ENCODE results near the gene LDLRAD3. TPM values are rescaled to one million over a fixed set of nuclear protein-coding genes. Genes with fewer than 3 reads are reported as not detected.

The LDLRAD3 gene
- total RNA-seq, 1 donor from 2014 or later: 14.9 TPM

DNA sequence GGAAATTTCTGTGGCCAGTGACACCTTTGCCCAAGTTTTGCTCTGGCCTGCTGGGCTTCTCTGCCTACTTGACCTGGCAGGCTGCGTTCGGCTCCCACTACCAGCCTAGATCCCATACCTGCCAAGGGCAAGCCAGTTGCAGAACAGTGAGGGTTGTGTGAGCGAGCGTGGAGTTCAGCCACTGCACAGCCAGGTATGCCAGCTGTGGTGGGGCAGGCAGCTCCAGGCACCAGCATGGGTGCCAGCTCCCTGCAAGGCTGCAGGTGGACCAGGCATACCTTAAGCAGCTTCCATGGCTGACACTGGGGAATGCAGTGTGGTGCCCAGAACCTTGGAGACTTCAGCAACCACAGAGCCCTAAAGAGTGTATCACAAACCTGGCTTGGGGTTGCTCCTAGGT is 133.5 kb downstream of the LDLRAD3 start:
- DNase-seq (ENCODE audit: low spot score): no peak

DNA sequence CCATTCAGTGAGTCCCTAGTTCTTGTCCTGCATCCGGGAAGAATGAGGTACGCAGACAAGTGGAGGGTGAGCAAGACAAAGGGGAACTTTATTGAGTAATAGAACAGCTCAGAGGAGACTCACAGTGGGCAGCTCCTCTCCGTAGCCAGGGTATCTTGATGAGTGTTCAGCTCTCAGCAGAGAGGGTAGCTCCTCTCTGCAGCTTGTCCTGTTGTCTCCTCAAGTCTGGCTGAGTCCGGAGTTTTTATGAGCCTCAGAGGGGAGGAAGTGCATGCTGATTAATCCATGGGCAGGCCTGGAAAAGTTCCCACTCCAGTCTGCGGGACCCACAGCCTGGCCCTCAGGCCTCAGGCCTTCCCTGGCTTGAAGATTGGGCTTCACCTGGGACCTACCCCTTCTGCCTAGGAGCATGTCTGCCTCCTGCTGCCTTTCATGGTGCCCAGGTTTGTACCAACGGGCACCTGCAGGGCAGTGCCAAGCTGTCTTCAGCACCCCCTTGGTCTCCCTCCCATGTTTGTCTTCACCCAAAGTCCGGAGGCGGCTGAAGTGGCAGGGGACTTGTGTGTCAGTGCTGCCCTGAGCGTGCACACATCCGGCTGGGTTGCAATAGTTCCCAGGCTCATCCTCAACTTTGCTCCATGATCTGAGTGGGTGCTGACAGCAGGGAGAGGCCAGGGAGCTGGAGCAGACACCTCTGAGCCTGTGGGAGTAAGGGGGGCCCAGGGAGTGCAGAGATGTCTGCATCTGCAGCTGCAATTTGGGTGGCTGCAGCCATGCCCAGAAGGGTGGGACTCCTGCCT is 134.2 kb downstream of the LDLRAD3 start:
- no peak for DNase-seq (ENCODE audit: low spot score)

DNA sequence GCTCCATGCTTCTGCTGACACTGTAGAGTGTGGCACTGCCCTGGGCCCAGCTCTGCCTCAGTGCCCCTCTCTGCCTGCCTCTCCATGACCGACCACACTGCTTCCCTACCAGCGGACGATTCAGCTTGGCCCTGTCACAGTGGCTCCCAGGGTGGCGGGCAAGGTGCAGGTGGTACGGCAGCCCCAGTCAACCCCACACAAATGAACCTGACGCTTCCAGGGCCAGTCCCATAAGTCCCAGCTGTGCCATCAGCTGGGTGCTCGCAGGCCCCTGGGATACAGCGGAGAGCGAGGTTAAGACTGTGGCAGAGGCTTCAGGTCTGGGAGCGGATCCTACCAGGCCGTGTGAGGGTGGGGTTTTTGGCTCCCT is 134.8 kb downstream of the LDLRAD3 start:
- no peak for DNase-seq (ENCODE audit: low spot score)

DNA sequence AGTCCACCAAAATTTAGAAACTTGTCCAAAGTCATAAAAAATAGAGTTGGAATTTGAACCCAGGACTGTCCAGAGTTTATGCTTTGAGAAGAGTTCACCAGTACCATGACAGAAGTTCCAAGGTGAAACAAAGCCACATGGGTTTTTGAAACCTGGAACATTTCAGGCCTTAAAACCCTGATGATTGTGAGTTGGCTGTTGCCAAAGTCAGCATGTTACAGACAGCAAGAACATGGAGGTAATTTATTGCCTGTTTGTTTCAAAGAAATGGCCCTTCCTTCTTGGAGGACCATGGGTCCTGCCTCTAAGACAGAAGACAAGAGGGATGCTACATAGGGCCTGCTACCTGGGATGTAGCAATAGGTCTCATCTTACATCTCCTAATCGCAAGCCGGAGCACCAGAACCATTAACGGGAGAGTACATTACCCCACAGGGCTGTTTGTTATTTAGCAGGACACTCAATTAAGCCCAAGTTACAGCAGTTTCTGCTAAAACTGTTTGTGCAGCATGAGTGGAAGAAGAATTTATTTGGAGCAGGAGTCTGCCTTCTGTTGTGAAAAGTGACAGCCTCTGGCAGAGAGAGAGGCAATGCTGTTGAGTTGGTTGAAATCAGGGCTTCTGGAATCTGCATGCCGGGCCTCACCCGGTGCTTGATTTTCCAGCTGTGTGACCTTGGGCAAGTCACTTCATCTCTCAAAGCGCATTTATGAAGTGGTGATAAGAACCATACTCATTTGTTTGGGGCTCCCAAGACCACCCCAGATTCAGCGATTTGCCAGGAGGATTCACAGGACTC is 136.2 kb downstream of the LDLRAD3 start:
- no peak for DNase-seq (ENCODE audit: low spot score)

DNA sequence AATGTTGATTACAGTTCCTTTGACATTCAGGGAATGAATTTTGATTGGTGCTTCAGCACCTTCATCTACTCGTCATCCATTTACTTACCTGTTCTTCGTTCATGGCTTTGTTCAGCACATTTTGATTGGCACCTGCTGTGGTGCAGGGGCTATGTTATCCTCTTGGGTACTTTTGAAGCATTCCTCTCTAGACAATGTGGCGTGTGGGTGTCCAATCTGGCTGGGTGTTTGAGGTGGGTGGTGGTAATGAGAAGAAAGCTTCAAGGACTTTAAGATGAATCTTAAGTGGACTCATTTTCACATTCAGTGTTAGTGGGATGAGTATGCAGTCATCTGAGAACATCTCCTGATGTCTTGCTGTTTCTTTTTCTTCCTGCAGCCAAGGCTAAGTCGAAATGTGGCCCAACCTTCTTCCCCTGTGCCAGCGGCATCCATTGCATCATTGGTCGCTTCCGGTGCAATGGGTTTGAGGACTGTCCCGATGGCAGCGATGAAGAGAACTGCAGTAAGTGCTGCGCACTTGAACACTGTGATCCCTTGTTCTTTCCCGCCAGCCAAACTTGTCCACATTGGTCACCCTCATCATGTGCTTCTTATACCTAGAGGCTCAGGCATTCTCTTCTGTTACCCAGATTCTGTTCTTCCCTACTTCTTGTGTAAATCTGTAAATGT is 137.5 kb downstream of the LDLRAD3 start:
- DNase-seq (ENCODE audit: low spot score): no peak

DNA sequence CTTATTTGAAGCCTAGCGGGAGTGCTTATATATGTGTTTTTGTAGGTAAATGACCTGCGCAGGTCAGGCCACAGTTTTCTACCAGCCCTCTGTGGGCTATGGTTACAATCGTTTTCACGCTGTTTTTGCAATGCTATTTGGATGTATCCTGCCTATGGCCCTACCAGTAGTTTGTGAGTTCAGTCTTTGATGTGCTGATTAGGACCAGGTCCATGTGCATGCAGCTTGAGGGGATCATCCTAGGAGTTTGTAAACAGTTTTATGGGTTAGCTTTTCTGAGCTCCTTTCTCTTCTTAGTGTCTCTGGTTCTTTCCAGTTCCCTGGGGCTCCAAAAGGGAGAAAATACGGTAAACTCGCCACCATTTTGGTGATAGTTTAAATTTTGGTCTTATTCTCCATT is 142.5 kb downstream of the LDLRAD3 start:
- DNase-seq (ENCODE audit: low spot score): no peak

DNA sequence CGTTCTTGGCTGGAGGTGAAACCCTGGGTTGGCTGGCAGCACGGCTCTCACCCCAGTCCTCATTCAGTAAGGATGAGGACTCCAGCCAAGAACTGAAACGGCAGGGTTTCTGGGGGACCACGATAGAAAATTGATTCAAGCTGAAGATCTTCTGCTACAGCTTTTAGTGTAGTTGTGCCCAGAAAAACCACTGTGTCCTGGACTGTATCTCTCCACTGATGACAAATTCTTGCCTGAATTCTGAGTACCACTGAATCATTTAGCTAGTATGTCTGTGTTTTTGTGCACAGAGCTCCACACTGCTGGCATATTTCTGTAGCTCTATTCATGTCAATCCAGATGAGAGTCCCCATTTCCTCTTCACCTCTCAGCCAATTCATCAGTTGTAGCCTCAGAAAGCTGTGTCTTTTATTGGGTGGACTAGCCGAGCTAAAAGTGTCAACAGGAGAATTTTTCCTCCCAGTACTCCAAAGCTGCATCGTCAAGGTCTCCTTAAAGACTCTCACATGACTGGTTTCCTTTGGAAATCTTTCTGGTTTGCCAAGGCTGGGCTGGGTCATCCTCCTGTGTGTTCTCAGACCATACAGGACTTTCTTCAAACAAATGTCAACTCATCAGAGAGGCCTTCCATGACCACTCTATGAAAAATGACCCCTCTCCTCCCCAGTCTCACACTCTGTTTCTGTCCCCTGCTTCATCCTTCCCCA is 144.6 kb downstream of the LDLRAD3 start:
- no peak for DNase-seq (ENCODE audit: low spot score)

DNA sequence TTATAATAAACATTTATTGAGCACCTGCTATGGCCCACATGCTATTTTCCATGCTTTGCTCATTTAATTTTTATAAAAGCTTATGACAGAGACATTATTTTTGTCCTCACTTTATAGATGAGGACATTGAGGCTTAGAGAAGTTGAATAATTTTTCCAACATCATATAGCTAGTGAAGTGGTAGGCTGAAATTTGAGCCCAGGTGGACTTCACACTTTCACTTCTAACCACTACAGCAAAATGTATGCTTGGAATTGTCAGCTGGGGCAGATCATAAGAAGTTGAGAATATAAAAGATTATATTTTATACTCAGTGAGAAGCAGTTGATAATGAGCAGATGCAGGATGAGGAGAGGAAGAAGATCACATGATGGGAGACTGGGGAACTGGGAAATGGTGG is 146.1 kb downstream of the LDLRAD3 start:
- DNase-seq (ENCODE audit: low spot score): no peak

DNA sequence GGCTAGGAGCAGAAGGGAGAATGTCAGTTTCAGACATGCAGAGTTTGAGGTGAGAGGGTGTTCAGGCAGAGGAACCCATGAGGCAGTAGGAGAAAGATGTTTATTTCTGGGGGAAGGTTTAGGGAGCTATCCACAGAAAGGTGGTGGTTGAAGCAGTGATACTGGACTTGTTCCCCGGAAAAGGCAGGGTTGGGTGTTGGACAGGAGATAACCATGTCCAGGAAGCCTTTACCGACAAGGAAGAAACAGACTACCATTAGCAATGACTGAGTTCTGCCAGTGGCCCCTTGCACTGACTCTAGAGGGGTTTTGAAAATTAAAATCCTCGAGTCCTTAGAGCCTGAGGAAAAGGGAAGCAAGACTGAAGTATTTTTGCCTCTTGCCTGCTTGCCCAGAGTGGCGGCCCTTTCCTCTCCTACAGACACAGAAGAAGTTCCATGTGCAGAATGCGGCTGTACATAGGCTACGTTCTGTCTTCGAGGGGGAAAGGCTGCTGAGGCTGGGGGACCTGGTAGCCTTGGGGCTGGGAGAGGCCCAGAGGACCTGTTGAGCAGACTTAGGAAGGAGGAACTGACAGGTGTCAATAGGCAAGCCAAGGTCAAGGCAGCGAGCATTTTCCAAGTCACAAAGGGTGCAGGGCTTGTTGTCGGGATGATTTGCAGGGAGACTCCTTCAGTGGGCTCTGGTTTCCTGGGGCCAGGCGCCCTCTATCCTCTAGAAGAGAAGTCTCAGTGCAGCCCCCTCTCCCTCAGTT is 146.7 kb downstream of the LDLRAD3 start:
- no peak for DNase-seq (ENCODE audit: low spot score)

DNA sequence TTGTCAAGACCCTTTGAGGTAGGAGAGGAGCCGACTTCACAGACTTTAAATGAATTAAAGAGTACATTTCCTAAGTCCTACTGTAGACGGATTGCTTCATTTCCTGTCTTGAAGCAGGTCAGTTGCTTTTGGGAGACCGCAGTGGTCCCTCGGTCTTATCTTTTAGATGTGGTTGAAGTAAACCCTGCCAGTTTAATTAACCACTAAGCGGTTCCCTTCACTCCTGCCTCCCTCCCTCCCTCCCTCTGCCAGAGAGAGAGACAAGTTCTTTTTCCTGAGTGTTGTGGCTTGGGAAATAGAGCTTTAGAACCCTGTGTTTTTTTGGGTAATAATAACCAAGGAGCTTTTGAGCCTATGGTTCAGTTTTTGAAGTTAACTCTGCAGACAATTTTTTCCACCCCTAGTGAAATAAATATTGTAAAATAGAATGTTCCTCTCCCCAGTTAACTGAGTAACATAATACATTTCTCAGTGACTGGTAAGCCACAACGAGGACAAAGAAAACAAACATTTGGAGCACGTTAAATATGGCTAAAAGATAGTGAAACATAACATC is 147.5 kb downstream of the LDLRAD3 start:
- no peak for DNase-seq (ENCODE audit: low spot score)

DNA sequence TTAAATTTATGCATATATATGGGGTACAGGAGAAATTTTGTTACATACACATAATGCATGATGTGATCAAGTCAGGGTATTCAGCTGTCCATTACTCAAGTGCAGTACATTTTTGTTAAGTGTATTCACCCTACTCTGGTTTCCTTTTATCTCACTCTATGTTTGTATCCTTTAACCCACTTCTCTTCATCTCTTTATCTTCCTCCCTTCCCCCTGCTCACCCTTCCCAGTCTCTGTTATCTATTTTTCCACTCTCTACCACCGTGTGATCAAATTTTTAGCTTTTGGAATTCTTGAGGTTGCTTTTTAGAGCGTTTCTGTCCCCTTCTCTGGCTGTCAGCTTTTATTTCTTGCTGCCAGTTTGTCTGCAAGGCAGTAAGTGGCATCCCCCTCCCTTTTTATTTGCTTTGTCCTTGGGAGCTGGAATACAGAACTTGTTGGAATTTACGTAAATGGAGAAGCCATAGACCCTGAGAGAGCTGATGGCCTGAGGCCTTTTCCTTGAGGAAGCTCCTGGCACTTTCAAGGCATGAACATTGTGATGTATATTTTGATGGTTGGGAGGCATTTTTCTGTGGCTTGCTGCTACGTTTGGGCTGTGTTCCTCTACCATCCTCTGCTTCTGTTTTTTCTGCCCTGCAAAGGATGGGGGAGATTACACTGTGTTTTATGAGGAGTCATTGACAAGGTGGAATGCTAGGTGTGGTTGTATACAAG is 148.6 kb downstream of the LDLRAD3 start:
- DNase-seq (ENCODE audit: low spot score): no peak

DNA sequence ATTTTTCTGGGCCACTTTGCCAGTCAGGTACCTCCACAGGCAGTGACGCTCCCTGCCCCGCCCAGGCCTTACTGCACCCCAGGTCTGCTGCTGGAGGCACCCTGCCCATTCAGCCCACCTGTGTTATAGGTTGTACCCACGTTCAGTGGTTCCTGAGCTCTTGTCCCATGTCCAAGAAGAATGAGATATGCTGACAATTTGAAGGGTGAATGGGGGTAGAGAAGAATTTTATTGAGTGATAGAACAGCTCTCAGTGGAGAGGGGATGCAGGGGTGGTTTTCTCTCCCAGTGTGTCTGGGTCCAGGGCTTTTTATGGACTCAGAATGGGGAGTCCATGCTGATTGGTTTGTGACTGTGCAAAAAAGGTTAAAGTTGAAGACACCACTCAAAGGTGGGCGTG is 149.7 kb downstream of the LDLRAD3 start:
- no peak for DNase-seq (ENCODE audit: low spot score)

DNA sequence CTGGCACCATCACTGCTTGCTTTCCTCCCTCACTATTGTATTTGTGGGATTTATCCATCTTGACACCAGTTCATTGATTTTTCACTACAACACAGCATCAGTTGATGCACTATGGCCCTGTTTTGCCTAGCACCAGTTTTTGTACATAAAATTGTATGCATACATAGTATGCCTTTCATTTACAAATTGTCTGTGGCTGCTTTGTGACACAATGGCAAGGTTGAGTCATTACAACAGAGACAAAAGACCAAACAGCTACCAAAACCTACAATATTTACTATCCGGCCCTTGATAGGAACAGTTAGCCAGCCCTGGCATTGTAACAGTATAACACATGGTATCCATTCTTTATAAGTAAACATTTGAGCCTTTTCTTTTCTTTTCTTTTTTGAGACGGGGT is 150.3 kb downstream of the LDLRAD3 start:
- no peak for DNase-seq (ENCODE audit: low spot score)

DNA sequence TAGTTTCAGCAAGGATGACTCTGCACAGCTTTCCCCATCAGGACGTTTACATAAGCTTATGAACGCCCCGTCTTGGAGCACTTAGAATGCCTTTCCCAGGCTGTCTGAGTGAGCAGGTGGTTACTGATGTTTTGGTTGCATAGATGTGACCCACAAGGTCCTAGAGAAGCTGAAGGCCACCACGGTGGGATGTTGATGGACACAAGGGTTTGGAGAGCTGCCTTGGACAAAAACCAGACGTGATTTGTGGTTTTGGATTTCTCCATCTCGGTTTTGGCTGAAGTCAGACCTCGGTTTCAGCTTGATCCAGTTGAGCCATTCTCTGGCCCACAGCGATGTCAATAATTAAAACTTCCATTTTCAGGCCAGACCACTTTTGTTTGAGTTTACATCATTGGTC is 151.9 kb downstream of the LDLRAD3 start:
- no peak for DNase-seq (ENCODE audit: low spot score)

DNA sequence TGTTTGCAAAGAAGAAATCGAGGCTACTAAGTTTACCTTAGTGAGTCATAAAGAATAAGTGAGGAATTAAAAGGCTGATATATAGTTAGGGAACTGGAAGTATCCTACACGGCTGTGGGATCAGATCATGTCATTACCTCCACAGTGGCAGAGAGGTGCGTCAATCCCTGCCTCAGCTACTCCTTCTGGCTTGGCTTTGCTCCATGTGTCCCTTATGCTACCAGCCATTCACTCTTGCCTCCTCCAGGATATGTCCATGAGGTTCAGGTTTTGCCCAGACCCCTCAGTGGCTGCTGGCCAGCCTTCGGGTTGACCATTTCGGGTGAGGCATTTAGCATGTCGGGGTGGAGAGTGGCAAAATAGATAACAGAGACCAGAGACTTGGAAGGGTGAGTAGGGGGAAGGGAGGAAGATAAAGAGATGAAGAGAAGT is 153.4 kb downstream of the LDLRAD3 start:
- no peak for DNase-seq (ENCODE audit: low spot score)

DNA sequence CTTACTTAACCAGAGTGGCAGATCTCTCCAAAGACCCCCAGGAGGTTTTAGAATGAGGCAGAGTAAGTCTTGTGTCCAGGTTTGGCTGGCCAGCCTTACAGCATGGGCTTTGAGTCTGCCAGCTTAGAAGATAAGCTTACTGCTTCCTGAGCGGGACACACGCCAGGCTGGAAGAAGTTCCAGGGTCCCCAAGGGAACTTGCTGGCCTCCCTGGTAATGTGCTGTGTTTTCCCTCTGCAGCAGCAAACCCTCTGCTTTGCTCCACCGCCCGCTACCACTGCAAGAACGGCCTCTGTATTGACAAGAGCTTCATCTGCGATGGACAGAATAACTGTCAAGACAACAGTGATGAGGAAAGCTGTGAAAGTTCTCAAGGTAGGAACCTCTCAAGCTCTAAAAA is 154.2 kb downstream of the LDLRAD3 start:
- no peak for DNase-seq (ENCODE audit: low spot score)

DNA sequence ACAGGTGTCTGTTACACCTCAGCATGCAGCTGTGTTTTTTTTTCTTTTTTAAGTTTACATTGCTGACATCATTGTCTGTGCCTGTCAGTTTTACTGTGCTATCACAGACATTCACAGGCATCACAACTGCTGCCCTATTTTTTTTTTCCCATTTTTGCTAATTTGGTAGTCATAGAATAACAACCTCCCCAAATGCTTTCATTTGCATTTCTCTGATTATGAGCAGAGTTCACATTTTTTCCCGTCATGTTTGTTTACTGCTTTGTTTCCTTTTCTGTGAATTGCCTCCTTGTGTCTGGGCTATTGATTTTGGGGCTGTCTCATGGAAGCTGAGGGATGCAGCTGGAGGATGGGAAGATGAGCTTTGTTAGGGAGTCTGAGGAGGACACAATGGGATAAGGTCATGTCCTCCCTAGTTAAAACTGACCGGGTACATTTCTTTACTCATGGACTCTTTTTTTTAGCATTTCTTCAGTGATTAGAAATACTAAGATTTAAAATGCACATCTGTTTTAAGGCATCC is 155.1 kb downstream of the LDLRAD3 start:
- no peak for DNase-seq (ENCODE audit: low spot score)

DNA sequence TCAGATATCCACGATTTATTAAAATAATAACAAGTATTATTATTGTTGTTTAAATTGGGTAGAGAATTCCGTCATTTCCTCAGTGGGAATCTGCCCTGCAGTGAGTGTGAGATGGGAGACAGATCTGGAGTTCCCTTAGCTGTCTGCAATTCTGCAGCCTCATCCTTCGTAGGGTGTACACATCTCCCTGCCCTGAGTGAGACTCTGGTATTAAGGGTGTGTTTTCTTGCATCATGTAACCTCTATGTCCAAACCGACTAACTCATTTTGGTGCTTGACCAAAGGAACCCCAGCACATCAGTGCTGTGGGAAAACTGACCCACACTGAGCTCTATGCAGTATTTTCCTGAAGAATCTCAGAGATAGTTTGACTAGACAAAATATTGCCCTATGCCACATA is 157.6 kb downstream of the LDLRAD3 start:
- DNase-seq (ENCODE audit: low spot score): no peak

DNA sequence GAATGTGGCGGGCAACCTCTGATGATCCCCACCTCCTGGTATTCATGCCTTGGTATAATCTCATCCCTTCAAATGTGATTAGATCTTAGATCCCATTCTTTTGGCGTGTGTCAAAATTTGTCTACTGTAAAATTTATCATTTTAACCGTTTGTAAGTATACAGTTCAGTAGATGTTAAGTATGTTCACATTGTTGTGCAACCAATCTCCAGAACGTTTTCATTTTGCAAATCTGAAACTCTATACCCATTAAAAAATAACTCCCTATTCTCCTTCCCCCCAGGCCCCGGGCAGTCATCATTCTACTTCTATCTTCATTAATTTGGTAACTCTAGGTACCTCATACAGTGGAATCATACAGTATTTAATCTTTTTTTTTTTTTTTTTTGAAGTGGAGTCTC is 159.0 kb downstream of the LDLRAD3 start:
- DNase-seq (ENCODE audit: low spot score): no peak

DNA sequence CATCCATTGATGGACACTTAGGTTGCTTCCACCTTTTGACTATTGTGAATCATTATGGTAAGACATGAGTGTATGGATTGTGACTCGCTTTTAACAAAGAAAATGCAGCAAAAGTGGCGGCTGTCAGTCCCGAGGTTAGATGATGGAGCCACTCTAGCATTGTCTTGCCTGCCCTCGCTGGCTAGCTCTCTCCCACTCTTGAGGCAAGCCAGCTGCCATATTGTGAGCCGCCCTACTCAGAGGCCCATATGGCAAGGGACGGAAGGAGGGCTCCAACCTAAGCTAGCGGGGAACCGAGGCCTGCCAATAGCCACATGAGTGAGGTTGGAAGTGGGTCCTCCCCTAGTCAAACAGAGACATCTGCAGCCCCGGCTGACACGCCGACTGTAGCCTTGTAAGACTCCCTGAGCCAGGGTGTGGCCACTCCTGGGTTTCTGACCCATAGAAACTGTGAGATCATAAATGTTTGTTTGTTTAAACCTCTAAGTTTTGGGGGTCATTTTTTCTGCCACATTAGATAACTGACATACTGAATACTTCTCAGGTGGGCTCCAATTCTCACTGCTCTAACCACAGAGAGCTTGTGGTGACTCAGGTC is 160.2 kb downstream of the LDLRAD3 start:
- no peak for DNase-seq (ENCODE audit: low spot score)
